ENCODE results near the gene SPOCK1.

The SPOCK1 gene

DNA sequence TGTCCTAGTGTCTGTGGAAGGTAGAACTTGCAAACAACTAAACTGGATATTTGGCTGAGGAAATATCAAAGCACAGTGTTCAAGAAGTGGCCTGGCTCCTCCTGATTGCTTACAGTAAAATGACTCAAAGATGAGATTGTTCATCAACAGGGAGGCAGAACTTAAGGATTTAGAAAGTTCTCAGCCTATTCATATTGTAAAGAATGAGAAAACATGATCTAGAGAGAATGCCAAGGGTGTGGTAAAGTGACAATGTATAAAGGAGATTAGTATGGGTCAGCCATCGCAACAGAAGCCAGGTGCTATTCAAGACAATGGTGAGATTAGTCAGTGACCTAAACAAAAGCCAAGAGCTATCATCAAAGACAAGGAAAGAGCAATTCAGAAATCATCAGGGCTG, 372.3 kb downstream of the SPOCK1 start:
- no peaks in the 10 kb centered on the region for H3K36me3 ChIP-seq (ENCODE audit: insufficient read depth, low read length)
- H3K9ac ChIP-seq (ENCODE audit: low read depth, low read length): no peak overlapping the region
- no peaks in the 10 kb centered on the region for H3K4me1 ChIP-seq (ENCODE audit: insufficient read depth, low read length)
- no peaks in the 10 kb centered on the region; the same call in 1 of the 2 replicates for H3K9me3 ChIP-seq (ENCODE audit: control insufficient read depth, insufficient read depth, low read length)

DNA sequence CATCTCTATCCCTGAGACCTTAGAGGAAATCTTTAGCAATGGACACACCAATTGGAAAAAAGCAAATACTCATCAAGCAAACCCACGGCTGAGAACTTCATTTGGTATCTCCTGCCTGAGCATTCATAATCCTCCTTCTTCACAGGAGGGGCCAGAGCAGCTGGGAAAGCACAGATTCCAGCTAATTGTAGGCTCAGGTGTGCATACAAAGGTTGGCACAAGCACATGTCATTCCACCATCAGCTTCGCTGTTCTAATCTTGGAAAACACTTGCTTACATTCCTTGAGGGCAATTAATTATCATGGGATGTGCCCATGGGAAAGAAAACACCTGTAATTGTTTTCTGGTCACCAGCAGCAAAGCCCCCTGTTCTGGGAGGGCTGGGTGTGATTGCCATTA, 376.6 kb downstream of the SPOCK1 start:
- H3K9me3 ChIP-seq (ENCODE audit: control insufficient read depth, insufficient read depth, low read length): no peaks in the 10 kb centered on the region
- H3K36me3 ChIP-seq (ENCODE audit: insufficient read depth, low read length): no peaks in the 10 kb centered on the region
- H3K9ac ChIP-seq (ENCODE audit: low read depth, low read length): no peak overlapping the region
- H3K4me1 ChIP-seq (ENCODE audit: insufficient read depth, low read length): no peaks in the 10 kb centered on the region

DNA sequence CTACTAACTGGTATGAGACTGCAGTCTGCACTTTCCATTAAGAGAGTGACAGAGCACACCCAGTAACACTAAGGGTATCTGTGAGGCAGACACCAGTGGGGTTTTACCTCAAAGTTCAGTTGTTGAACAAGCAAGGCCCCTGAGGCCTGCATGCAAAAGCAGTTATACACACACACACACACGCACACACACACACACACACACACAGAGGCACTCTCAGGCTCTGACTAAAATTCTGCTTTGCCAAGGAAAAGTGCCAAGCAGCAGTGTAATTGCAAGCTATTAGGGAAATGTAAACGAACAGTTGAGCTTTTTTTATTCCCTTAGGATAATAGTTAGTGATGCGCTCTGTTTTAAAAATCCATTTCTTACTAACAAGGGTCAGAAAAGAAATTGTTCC, 377.1 kb downstream of the SPOCK1 start:
- Histone ChIP-seq H3K36me3 (ENCODE audit: insufficient read depth, low read length) (no peaks in the 10 kb centered on the region), H3K9me3 (ENCODE audit: control insufficient read depth, insufficient read depth, low read length) (no peaks in the 10 kb centered on the region), H3K9ac (ENCODE audit: low read depth, low read length) (no peak overlapping the region), H3K4me1 (ENCODE audit: insufficient read depth, low read length) (no peaks in the 10 kb centered on the region)

DNA sequence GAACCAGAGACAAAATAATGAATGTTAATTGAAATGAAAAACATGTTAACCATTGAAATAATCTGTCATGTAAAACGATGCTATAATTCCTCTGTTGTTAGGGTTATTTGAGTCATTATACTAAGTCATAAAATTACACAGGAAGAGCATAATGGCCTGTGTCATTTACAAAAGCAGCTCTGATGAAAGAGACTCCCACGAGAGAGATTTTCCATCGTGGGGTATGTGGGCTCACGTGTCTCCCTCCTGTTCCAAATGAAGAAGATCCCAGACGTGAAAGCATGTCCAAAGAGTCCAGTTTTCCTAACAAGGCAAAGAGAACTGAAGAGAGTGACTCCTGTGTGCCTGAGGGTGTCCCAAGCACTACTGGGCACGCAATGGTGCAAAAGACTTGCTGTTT, 379.8 kb downstream of the SPOCK1 start:
- Histone ChIP-seq H3K36me3 (ENCODE audit: insufficient read depth, low read length) (no peaks in the 10 kb centered on the region), H3K9ac (ENCODE audit: low read depth, low read length) (no peak overlapping the region)

DNA sequence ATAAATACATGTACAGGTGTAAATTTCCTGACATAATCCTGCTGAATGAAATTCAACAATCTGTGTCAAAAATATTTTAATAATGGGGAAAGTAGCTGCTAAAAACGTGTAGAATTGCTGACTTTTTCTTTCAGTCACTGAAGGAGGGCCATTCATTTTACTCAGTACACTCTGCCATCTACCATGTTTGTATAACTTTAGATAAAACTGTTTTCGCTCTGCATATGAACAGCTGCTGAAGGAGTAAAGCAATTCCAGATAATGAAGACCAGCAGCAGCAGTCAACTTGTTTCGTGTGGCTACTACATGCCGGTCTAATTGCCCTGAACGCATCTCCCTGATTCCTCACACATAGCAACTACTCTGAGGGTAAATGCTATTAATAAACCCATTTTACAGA, 380.5 kb downstream of the SPOCK1 start:
- H3K9ac ChIP-seq (ENCODE audit: low read depth, low read length): no peak overlapping the region
- no peaks in the 10 kb centered on the region for H3K4me1 ChIP-seq (ENCODE audit: insufficient read depth, low read length)
- no peaks in the 10 kb centered on the region for H3K9me3 ChIP-seq (ENCODE audit: control insufficient read depth, insufficient read depth, low read length)
- no peaks in the 10 kb centered on the region for H3K36me3 ChIP-seq (ENCODE audit: insufficient read depth, low read length)

More for the DNA sequence above, 379.8 kb downstream of the SPOCK1 start:
- H3K4me1 ChIP-seq (ENCODE audit: insufficient read depth, low read length): no peaks in the 10 kb centered on the region
- no peaks in the 10 kb centered on the region for H3K9me3 ChIP-seq (ENCODE audit: control insufficient read depth, insufficient read depth, low read length)

DNA sequence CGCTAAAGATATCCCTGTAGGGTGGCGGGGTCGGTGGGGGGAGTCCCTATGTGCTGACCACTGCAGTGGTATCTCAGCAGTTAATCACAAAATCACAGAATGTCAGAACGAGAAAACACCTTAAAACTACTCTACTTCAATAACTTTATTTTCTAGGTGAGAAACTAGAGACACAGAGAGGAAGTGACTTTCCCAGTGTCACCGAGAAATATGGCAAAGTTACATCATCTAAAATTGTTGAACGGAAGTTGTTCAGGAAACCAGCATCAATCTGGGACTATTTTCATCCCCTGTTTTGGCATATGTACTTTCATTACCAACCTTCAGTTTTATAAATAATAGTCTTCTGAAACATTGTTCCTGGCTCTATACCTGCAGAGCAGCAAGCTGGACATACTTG, 384.0 kb downstream of the SPOCK1 start:
- Histone ChIP-seq H3K36me3 (ENCODE audit: insufficient read depth, low read length) (no peaks in the 10 kb centered on the region), H3K9me3 (ENCODE audit: control insufficient read depth, insufficient read depth, low read length) (no peaks in the 10 kb centered on the region), H3K4me1 (ENCODE audit: insufficient read depth, low read length) (no peaks in the 10 kb centered on the region), H3K9ac (ENCODE audit: low read depth, low read length) (no peak overlapping the region)

DNA sequence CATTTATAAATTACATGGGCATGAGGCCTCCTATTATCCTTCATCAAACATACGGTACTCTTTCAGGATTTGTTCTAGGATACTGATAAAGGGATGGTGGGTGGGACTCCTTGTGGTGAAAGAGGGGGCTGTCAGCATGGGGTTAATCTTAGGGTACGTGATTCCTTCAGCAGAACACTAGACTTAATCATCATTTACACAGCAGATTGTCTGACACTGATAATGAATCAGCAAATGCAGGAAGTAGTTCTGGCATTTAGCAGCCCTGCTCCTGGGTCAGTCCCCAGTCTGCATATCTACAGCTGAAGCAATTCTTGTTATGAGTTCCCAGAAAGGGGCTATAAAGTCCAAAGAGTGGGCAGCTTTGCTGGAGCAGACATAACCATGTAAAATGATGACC, 384.6 kb downstream of the SPOCK1 start:
- H3K36me3 ChIP-seq (ENCODE audit: insufficient read depth, low read length): no peaks in the 10 kb centered on the region
- H3K9me3 ChIP-seq (ENCODE audit: control insufficient read depth, insufficient read depth, low read length): no peaks in the 10 kb centered on the region
- H3K4me1 ChIP-seq (ENCODE audit: insufficient read depth, low read length): no peaks in the 10 kb centered on the region
- H3K9ac ChIP-seq (ENCODE audit: low read depth, low read length): no peak overlapping the region

DNA sequence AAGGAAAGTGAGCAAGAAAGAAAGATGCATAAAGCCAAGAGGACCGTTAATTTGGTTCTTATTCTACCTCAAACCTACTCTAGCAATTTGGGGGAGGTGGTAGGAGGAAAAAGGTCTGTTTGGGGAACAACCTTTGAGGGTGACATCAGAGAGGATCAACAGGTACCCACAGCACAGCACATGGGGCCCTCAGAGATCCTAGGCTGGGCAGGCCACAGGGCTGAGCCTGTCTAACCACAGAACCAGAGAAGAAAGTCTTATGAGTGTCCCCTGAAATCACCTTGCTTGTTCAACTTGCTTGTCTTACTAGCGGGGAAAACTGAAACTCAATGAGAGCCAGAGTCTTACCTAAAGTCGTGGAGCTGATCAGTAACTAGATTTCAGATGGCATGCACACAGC, 385.2 kb downstream of the SPOCK1 start:
- no peaks in the 10 kb centered on the region for H3K4me1 ChIP-seq (ENCODE audit: insufficient read depth, low read length)
- no peaks in the 10 kb centered on the region for H3K36me3 ChIP-seq (ENCODE audit: insufficient read depth, low read length)
- no peak overlapping the region for H3K9ac ChIP-seq (ENCODE audit: low read depth, low read length)
- no peaks in the 10 kb centered on the region for H3K9me3 ChIP-seq (ENCODE audit: control insufficient read depth, insufficient read depth, low read length)

DNA sequence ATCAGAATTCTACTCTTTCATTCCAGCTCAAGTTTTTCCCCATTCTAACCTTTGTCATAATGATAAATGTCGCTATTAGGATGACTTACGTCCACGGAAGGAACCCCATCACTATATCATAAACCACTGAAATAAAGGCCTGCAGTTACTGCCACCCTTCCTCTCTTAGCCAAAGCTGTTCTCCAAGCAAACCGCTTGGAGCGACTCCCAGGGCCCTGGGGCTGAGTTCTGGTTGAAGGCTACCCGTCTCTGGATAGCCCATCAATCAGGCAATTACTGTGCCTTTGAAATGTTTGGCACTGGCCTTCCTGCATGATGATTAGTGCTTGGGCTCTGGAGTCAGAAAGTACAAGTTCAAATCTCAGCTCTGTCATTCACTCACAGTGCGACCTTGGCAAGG, 386.0 kb downstream of the SPOCK1 start:
- H3K9me3 ChIP-seq (ENCODE audit: control insufficient read depth, insufficient read depth, low read length): no peaks in the 10 kb centered on the region

DNA sequence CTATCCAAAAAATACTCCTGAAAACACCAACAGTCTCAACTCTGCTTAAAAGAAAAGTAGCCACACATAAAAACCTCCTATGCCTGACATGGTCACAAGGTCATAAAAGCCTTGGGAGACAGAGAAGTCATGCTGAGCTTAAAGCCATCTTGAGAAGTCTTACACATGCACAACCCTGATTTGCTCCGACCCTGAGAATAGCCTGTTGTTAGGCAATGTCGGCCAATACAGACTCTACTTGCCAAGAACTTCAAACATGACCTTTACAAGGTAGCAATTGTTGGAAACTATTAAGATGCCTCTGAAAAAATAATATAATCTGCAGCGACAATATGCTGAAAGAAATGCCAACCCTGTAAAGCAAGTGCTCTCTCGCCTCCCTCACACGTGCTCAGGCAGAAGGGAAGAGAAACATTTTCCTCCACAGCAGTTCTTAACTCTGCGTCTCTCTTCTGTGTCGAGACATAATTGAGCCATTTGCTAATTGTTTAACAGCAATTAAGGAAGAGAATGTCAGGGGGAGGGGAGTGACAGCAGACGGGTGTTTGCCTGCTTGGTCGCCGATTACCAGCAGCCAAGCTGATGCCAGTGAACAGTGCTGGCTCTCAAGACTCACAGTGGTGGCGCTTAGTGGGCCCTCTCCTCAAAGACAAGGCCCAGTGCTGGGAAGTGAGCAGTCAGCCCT, 393.6 kb downstream of the SPOCK1 start:
- no peak overlapping the region for H3K9ac ChIP-seq (ENCODE audit: low read depth, low read length)
- no peaks in the 10 kb centered on the region for H3K9me3 ChIP-seq (ENCODE audit: control insufficient read depth, insufficient read depth, low read length)
- no peaks in the 10 kb centered on the region for H3K36me3 ChIP-seq (ENCODE audit: insufficient read depth, low read length)
- H3K4me1 ChIP-seq (ENCODE audit: insufficient read depth, low read length): no peaks in the 10 kb centered on the region

More for the DNA sequence above, 386.0 kb downstream of the SPOCK1 start:
- Histone ChIP-seq H3K9ac (ENCODE audit: low read depth, low read length) (no peak overlapping the region), H3K4me1 (ENCODE audit: insufficient read depth, low read length) (no peaks in the 10 kb centered on the region), H3K36me3 (ENCODE audit: insufficient read depth, low read length) (no peaks in the 10 kb centered on the region)

DNA sequence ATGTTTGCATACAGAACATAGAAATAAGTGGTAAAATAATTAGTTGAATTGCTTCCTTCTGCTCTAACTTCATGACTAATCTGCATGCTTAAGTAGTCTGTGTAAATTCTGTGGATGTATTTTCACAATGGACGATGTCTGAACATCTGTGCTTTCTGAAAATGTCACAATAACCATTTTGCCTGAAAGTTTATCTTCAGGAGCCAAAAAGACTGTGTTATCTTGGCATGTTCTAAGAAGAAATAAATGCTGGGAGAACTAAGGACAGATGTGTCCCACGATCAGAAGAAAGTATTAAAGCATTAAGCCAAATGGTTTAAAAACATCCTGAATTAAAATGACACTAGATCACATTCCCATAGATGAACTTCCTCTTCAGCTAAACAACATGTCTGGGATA, 397.6 kb downstream of the SPOCK1 start:
- Histone ChIP-seq H3K4me1 (ENCODE audit: insufficient read depth, low read length) (no peaks in the 10 kb centered on the region), H3K36me3 (ENCODE audit: insufficient read depth, low read length) (no peaks in the 10 kb centered on the region), H3K9me3 (ENCODE audit: control insufficient read depth, insufficient read depth, low read length) (no peaks in the 10 kb centered on the region), H3K9ac (ENCODE audit: low read depth, low read length) (no peak overlapping the region)

DNA sequence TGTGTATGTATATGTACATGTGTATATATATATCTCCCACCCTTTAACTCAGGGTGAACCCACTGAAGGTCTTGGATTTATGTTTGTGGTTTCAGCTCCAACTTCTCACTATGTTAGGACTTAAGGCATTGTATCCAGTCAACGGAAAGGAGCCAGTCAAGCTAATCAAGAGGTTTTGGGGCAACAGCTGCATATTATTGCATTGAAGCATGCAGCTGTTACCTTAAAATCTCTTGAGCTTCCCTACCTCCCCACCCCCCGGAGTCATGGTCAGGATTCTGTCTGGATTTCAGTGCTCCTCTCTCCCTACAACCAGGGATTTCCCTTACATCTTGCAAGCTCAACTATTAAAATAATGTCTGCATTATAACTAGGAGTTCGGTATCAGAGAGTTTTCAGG, 399.5 kb downstream of the SPOCK1 start:
- Histone ChIP-seq H3K9ac (ENCODE audit: low read depth, low read length) (no peak overlapping the region), H3K4me1 (ENCODE audit: insufficient read depth, low read length) (no peaks in the 10 kb centered on the region), H3K9me3 (ENCODE audit: control insufficient read depth, insufficient read depth, low read length) (no peaks in the 10 kb centered on the region), H3K36me3 (ENCODE audit: insufficient read depth, low read length) (no peaks in the 10 kb centered on the region)

DNA sequence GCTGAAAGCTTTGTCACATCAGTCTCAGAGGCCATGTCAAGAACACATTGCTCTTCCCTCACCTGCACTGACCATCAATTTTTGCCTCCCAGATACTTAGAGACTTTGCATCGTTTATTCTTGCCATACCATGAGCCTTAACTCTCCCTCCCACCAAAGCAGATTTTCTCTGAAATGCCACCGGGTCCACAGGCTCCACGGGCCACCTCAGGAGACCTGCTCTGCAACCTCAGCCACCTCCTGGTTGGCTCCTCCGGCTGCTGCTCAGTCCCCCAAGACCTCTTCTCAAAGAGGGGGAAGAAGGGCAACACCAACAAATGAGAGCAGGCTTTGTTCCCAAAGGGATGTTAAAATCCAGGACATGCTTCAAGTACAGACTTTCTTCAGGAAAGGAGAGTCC, 400.5 kb downstream of the SPOCK1 start:
- H3K9me3 ChIP-seq (ENCODE audit: control insufficient read depth, insufficient read depth, low read length): no peaks in the 10 kb centered on the region
- H3K36me3 ChIP-seq (ENCODE audit: insufficient read depth, low read length): no peaks in the 10 kb centered on the region
- H3K9ac ChIP-seq (ENCODE audit: low read depth, low read length): no peak overlapping the region

DNA sequence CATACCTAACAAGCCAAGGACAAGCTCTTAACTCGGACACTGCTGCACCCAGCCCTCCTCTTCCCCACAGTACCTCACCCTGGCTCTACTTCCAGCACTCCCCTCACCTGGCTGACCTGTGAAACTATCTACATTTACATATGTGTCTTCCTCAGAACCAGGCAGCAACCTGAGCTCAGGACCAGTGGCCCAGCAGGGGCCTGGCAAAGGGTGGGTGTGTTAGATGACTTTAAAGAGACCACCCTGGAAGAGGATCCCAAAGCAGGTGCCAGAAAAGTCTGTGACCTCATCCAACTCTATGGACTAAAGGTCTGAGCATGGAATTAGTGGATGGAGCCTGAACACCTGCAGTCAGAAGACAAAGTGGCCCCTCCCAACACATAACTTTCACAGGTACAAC, 400.9 kb downstream of the SPOCK1 start:
- no peak overlapping the region for H3K9ac ChIP-seq (ENCODE audit: low read depth, low read length)
- H3K36me3 ChIP-seq (ENCODE audit: insufficient read depth, low read length): no peaks in the 10 kb centered on the region
- H3K4me1 ChIP-seq (ENCODE audit: insufficient read depth, low read length): no peaks in the 10 kb centered on the region
- no peaks in the 10 kb centered on the region for H3K9me3 ChIP-seq (ENCODE audit: control insufficient read depth, insufficient read depth, low read length)

More for the DNA sequence above, 400.5 kb downstream of the SPOCK1 start:
- no peaks in the 10 kb centered on the region for H3K4me1 ChIP-seq (ENCODE audit: insufficient read depth, low read length)

DNA sequence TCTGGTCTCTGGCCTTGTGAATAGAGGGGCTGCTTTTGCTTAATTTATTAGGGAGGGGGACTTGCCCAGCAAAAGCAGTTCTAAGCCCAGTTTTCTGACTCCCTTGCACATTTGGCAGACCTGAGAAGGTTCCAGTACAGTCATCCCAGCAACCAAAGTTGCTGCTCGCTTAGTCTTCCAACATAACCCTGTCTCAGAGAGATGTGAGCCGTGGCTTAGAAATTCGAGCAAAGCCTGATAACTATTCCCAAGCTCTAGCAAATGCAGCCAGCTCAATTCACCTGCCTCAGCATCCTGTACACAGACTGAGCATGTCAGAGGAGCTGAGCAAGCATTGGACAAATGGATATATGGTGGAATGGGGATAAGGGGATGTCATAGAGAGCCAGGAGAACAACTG, 401.9 kb downstream of the SPOCK1 start:
- peaks cover 6% of the 10 kb centered on the region; the same call in 1 of the 2 replicates for H3K4me1 ChIP-seq (ENCODE audit: insufficient read depth, low read length)
- no peaks in the 10 kb centered on the region for H3K36me3 ChIP-seq (ENCODE audit: insufficient read depth, low read length)
- no peak overlapping the region for H3K9ac ChIP-seq (ENCODE audit: low read depth, low read length)
- H3K9me3 ChIP-seq (ENCODE audit: control insufficient read depth, insufficient read depth, low read length): no peaks in the 10 kb centered on the region
